Stimulated activated CD8-positive, alpha-beta memory T cell treated with anti-CD3 and anti-CD28 coated beads, Interleukin-7, amount 100 ng/mL, for 1 hour (primary cell): ENCODE measurements around the gene MAP1LC3C.

Experiments
- DNase-seq, 2 donors: peaks; one replicate each; pipeline ENCODE4 v3.0.0-alpha.2; 2020; ENCODE audit warnings: low read depth in 2 of 2

Gene MAP1LC3C

DNA sequence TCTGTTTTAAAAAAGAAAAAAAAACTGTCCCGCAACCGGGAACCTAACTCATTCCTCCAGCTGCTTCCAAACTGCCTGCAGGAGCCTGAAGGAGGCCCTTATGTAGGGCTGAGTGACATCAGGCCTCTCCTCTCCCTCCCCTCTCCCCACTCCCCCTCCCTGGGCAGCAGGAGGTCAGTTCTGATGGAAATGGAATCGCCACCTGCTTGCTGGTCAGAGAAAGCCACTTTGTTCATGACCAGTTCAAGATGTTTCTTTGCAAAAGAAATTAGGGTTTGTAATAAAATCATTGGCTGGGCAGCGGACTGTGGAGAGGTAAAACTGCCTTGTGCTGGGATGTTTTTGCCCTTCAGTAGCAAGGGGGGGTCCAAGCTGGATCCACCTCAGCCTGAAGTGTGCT, at the start of gene MAP1LC3C:
Gene MAP1LC3C, minus strand, starts transcription at position 73 of the 400 bp plus-strand sequence. CDS start 90 bp downstream, outside the sequence.
- no peak for DNase-seq

- no peak for DNase-seq
Measured at GRCh38 chr1:242043165-242043564, 44.3 kb upstream of the MAP1LC3C start.

DNA sequence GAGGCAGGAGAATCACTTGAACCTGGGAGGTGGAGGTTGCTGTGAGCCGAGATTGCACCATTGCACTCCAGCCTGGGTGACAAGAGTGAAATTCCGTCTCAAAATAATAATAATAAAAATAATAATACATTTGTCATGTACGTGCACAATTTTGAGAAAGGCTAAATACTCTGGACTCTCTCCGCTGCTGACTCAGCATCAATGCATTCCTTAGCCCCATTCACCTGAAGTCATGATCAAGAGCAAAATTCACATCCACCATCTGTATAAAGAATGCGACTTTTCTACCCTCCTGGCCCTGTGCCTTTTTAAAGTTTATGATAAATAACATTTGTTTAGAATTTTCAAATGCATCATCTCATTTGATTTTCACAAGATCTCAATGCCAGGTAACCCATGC, 35.5 kb upstream of the MAP1LC3C start:
- DNase-seq: no peak

GRCh38 chr1:242033447-242033846, 34.5 kb upstream of the MAP1LC3C start:
- DNase-seq: no peak

DNA sequence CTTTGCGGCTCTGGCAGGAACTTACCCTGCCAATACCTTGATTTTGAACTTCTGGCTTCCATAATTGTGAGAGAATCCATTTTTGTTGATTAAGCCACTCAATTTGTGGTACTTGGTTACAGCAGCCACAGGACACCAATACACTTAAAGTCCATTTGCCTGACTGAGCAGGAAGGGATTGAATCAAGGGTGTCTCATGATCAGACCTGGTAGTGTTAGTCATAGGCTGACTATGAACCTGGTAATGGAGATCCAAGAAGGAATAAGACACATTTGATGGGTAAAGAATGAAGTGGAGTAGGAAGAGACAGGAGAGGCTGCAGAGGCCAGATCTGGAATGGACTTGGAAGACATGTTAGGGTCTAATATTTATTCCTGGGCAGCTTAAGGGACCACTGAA, 31.2 kb upstream of the MAP1LC3C start:
- DNase-seq: no peak

GRCh38 chr1:242025681-242026080, 26.8 kb upstream of the MAP1LC3C start:
- no peak for DNase-seq

GRCh38 chr1:242023805-242024204, 24.9 kb upstream of the MAP1LC3C start:
- DNase-seq: no peak

GRCh38 chr1:242019018-242019417, 20.1 kb upstream of the MAP1LC3C start:
- no peak for DNase-seq

DNA sequence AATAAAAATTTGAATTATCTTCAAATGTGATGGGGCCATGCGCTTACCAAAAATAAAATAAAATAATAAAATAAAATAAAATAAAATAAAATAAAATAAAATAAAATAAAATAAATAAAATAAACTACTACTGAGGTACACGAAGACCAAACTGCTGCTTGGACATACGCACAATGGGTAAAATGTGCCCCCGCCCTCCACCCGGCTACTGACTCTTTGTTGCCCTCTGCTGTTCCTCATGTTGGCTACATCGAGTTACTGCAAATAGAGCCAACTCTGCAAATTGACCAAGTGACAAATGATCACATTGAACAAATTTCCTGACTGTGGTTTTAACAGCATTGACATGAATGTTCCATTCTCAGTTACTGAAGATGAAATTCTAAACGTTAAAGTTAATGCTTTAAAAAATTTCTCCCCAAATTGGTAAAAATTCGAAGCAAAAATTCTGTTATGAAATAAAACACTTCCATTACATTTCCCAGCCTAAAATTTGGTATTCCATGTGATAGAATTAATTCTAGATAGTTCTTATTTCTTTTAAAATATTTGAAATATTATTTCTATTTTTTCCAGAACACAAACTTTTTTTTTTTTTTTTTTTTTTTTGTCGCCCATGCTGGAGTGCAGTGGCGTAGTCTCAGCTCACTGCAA, 18.8 kb upstream of the MAP1LC3C start:
- DNase-seq: peak in 1 of 2 donors; percentile 12

- no peak for DNase-seq
Measured at GRCh38 chr1:242016479-242016878, 17.6 kb upstream of the MAP1LC3C start.

- DNase-seq: no peak
Measured at GRCh38 chr1:242011894-242012660, 13.2 kb upstream of the MAP1LC3C start.

DNA sequence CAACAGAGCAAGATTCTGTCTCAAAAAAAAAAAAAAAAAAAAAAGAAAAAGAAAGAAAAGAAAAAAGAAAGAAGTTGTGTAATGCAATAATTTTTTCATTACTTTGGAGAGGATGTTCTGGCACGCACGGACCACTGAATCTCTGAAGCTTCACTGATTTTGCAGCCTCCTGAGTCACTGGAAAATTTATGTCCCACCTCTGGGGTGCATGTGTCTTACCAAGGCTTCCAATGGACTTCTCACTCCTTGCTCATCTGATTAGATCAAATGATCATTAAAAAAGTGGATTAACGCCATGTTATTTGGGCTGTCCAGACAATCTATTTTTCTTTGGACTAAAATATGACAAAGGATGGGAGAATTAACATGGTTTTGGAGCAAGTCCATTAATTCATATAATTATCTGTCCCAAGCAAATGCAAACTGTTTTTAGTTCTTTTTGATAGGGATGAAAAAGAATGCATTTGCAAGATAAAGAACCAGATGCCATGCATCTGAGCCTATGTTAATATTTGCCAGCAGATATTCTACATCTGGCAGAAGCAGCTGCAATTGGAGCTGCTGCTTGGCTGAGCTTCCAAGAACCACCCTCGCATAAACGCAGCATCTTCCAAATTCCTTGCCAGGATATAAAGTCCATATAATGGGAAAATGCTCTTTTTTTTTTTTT, 10.1 kb upstream of the MAP1LC3C start:
- DNase-seq: no peak

DNA sequence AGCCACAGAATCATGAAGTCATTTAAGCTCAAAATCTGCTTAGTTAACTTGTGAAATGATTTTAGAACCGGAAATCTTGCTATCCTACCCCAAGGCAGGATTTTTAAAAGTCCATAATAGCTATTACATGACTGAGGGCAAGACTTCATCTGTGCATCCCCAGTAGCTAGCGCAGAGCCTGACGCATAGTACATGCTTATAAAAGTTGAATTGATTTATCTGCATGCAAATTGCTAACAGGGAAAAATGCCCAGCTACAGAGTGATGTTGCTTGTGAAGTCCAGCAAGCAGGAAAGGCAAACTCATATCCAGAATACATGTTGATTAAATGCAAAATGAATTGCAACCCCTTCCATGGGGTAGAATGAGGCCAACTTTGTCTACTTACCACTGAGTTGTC, 8.1 kb upstream of the MAP1LC3C start:
- no peak for DNase-seq

GRCh38 chr1:242005866-242006535, 7.1 kb upstream of the MAP1LC3C start:
- DNase-seq: no peak

- no peak for DNase-seq
Measured at GRCh38 chr1:242004751-242005495, 6.0 kb upstream of the MAP1LC3C start.

DNA sequence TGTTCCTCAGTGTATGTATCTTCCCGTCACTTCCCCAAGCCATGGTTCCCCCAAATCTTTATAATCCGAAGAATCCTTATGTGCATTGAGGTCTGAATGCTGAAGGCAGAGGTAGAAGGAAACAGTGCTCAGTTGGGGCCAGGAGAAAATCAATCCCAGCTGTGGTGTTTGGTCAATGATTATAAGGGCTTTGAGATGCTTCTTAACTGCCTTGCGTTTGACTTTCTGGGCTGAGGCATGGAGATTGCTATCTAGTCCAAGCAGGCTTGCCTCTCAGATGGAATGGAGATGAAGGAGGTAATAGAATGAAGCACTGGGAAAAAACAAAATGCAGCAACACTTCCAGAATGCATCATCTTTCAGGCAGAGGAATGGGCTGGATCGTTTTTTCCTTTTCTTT, 3.6 kb upstream of the MAP1LC3C start:
- DNase-seq: no peak

GRCh38 chr1:242002072-242002471, 3.2 kb upstream of the MAP1LC3C start:
- no peak for DNase-seq

DNA sequence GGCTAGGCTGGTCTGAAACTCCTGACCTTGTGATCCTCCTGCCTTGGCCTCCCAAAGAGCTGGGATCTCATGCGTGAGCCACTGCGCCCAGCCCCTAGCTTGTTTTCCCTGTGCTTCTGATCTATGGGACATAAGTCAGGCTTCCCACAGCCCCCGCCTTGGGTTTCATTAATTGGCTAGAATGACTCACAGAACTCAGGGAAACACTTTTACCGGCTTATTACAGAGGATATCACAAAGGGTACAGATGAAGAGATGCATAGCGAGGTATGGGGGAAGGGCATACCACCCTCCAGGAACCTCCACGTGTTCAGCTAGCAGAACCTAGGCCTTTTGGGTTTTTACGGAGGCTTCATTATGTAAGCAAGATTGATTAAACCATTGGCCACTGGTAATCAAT, 1.5 kb upstream of the MAP1LC3C start:
- no peak for DNase-seq

DNA sequence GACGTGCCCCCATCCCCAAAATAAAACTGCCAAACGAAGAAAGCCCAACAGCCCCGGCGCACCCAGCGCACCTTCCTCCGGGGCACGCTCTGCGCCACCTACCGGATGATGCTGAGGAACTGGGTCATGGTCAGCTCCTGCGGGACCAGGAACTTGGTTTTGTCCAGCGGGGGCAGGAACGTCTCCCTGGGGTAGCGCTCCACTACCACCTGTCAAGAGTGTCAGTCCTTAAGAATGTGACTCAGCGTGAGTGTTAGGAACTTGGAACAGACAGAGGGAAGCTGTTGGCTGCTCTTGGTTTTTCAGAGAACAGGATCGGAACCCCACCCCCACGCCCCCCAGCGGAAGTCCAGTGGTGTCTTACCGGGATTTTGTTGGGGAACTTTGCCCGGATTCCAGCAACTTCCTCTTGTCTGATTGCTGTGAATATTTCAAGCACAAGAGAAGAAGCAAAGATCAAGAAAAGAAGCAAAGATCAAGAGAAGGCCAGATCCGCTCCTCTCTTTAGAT, 431 bp downstream of the MAP1LC3C start:
- DNase-seq: peak; percentile 4 to 7

GRCh38 chr1:241997401-241997998, 1.4 kb downstream of the MAP1LC3C start:
- DNase-seq: no peak

DNA sequence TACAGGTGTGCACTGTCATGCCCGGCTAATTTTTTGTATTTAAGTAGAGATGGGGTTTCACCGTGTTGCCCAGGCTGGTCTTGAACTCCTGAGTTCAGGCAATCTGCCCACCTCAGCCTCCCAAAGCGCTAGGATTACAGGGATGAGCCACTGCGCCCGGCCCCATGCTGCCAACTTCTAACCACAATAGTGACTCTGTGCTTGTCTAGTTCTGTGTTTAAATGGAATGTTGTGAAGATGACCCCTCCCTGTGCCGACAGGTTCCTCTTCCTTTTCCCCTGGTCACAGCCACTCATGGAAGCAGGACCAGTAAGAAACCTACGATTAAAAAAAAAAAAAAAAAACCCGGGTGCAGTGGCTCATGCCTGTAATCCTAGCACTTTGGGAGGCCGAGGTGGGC, 4.7 kb downstream of the MAP1LC3C start:
- DNase-seq: no peak
